Adipose tissue (tissue), 3 donors: Measurements from ENCODE around the gene SLX4IP. TPM values are rescaled to one million over a fixed set of nuclear protein-coding genes. Genes with fewer than 3 reads are reported as not detected.

ENCODE experiments used
- H3K27ac ChIP-seq: one replicate; pipeline ENCODE4 v1.5.1; 2013; ENCODE audit warnings: low read depth, low read length
- WGBS, 3 donors: extraction: QIAGEN DNeasy Blood & Tissue Kit; methylation state at CpG; one replicate each; pipeline ENCODE4 v1.1.7; 2013; 5-methylcytosine and 5-hydroxymethylcytosine counted together
- polyA plus RNA-seq, 3 donors: library from polyadenylated mRNA; stranded (reverse); fragments of 200-250 nt; gene quantifications; one replicate each; pipeline ENCODE4 v1.2.3, GENCODE V29; 2013
- donor health status: healthy with polysubstance abuse.
- donor health status: Bipolar disorder and iron deficiency.
- donor health status: healthy.

Gene SLX4IP
- polyA plus RNA-seq, 3 donors: 0.62 to 1.6 (median 1.1) TPM

GRCh38 chr20:10531848-10532247, 96.7 kb downstream of the SLX4IP start:
- 85 to 90% (median 86%) methylated on average over 3 of the region's 3 CpGs for WGBS, 3 donors

GRCh38 chr20:10532361-10532760, 97.3 kb downstream of the SLX4IP start:
- H3K27ac ChIP-seq: no peak overlapping the region
- 75 to 91% (median 76%) methylated on average over 3 of the region's 3 CpGs for WGBS, 3 donors

More at GRCh38 chr20:10531848-10532247, 96.7 kb downstream of the SLX4IP start:
- no peak overlapping the region for H3K27ac ChIP-seq

GRCh38 chr20:10536531-10536930, 101.4 kb downstream of the SLX4IP start:
- WGBS, 3 donors: 9 to 29% (median 25%) methylated on average over 4 of the region's 4 CpGs
- no peak overlapping the region for H3K27ac ChIP-seq

- no peak overlapping the region for H3K27ac ChIP-seq
- 91 to 96% (median 95%) methylated on average over 2 of the region's 2 CpGs for WGBS, 3 donors
Observed at GRCh38 chr20:10537850-10538480, 102.9 kb downstream of the SLX4IP start.

- no peak overlapping the region for H3K27ac ChIP-seq
- WGBS, 3 donors: 0 to 48% (median 42%) methylated on average over 1 of the region's 1 CpG
Observed at GRCh38 chr20:10538768-10539167, 103.7 kb downstream of the SLX4IP start.

- H3K27ac ChIP-seq: no peak overlapping the region
- WGBS, 3 donors: 91 to 96% (median 94%) methylated on average over 7 of the region's 7 CpGs
Observed at GRCh38 chr20:10539818-10540553, 104.9 kb downstream of the SLX4IP start.

GRCh38 chr20:10540636-10541493, 105.8 kb downstream of the SLX4IP start:
- H3K27ac ChIP-seq: no peak overlapping the region

GRCh38 chr20:10541668-10542411, 106.7 kb downstream of the SLX4IP start:
- H3K27ac ChIP-seq: no peak overlapping the region

More at GRCh38 chr20:10540636-10541493, 105.8 kb downstream of the SLX4IP start:
- WGBS, 3 donors: 27 to 72% (median 32%) methylated on average over 4 of the region's 4 CpGs

GRCh38 chr20:10542442-10542841, 107.3 kb downstream of the SLX4IP start:
- WGBS, 3 donors: 89 to 99% (median 96%) methylated on average over 3 of the region's 3 CpGs
- H3K27ac ChIP-seq: no peak overlapping the region

More at GRCh38 chr20:10541668-10542411, 106.7 kb downstream of the SLX4IP start:
- WGBS, 3 donors: 52 to 65% (median 60%) methylated on average over 2 of the region's 2 CpGs

- H3K27ac ChIP-seq: no peak overlapping the region
- 78 to 91% (median 78%) methylated on average over 3 of the region's 3 CpGs for WGBS, 3 donors
Observed at GRCh38 chr20:10543480-10543879, 108.4 kb downstream of the SLX4IP start.

GRCh38 chr20:10547276-10548114, 112.4 kb downstream of the SLX4IP start:
- H3K27ac ChIP-seq: no peak overlapping the region
- WGBS, 3 donors: 91 to 94% (median 91%) methylated on average over 4 of the region's 4 CpGs

- no peak overlapping the region for H3K27ac ChIP-seq
- 30 to 54% (median 51%) methylated on average over 3 of the region's 3 CpGs for WGBS, 3 donors
Observed at GRCh38 chr20:10549511-10549910, 114.4 kb downstream of the SLX4IP start.

- H3K27ac ChIP-seq: no peak overlapping the region
- 53 to 78% (median 72%) methylated on average over 14 of the region's 14 CpGs for WGBS, 3 donors
Observed at GRCh38 chr20:10550204-10551118, 115.4 kb downstream of the SLX4IP start.

- H3K27ac ChIP-seq: no peak overlapping the region
- WGBS, 3 donors: 77 to 84% (median 80%) methylated on average over 8 of the region's 8 CpGs
Observed at GRCh38 chr20:10551732-10552724, 116.9 kb downstream of the SLX4IP start.

- H3K27ac ChIP-seq: no peak overlapping the region
- WGBS, 3 donors: 33 to 43% (median 41%) methylated on average over 5 of the region's 5 CpGs
Observed at GRCh38 chr20:10553326-10553984, 118.3 kb downstream of the SLX4IP start.
